Psoas muscle (tissue), 8 donors: Measurements from ENCODE around the gene CUL5. TPM values are rescaled to one million over a fixed set of nuclear protein-coding genes. Genes with fewer than 3 reads are reported as not detected.
A peak's percentile ranks its signal among the peaks of the same experiment; 100 is the strongest.
"Not testable (repeated sequence)": the region's sequence is repeated elsewhere in the genome, so short reads cannot be mapped to it uniquely, and the experiment has no call there.

Experiments
- ATAC-seq, 4 donors: fragments of 200-7000 bp; cut with Tn5 transposase; one replicate each; pipeline ENCODE4 v1.9.1; 2020; ENCODE audit warnings: moderate library complexity in 3 of 4, mild to moderate bottlenecking in 2 of 4
- DNase-seq, 2 donors: peaks; one replicate each; pipeline ENCODE4 v3.0.0-alpha.2; 2020
- H3K27ac ChIP-seq: fragments of 200-600 bp; one replicate; pipeline ENCODE4 v1.8.0; 2022
- H3K27me3 ChIP-seq, 3 donors: fragments of 200-600 bp in 1 of 3; one replicate each; pipeline versions ENCODE4 v1.6.1 to v1.8.0; 2013 to 2022; ENCODE audit warnings: low read length in 2 of 3, mild to moderate bottlenecking in 2 of 3, moderate library complexity in 1 of 3; ENCODE audit not compliant: insufficient read depth in 3 of 3
- H3K36me3 ChIP-seq, 2 donors: fragments of 200-600 bp in 1 of 2; one replicate each; pipeline versions ENCODE4 v1.6.1 to v1.8.0; 2013 to 2022; ENCODE audit warnings: low read depth in 1 of 2, mild to moderate bottlenecking in 1 of 2, moderate library complexity in 1 of 2; ENCODE audit not compliant: insufficient read depth in 1 of 2
- H3K4me1 ChIP-seq: fragments of 200-600 bp; one replicate; pipeline ENCODE4 v1.8.0; 2022
- H3K4me3 ChIP-seq: fragments of 200-600 bp; one replicate; pipeline ENCODE4 v1.8.0; 2022; ENCODE audit warnings: mild to moderate bottlenecking
- H3K9me3 ChIP-seq: fragments of 200-600 bp; one replicate; pipeline ENCODE4 v1.8.0; 2022
- WGBS, 3 donors: extraction: QIAGEN DNeasy Blood & Tissue Kit; methylation state at CpG; one replicate each; pipeline versions ENCODE4 v1.1.6 to v1.1.7; 2013; 5-methylcytosine and 5-hydroxymethylcytosine counted together
- intact Hi-C, 2 donors: fragments of 100-400 bp; cut with DNase I; formaldehyde crosslinking; loops; one replicate each; pipeline versions ENCODE4 v1.11.0 to v1.14.2; 2022
- polyA plus RNA-seq, 3 donors: library from polyadenylated mRNA; stranded (reverse); fragments of 200-250 nt; gene quantifications; one replicate each; pipeline ENCODE4 v1.2.3, GENCODE V29; 2013
- total RNA-seq, 4 donors: library from RNA; stranded (reverse); fragmentation: NEBNext Ultra II Directional in 2 of 4; extraction: Animal tissue kit (Norgen Biotek cat#: 25700) in 2 of 4; gene quantifications; one replicate each; pipeline versions ENCODE4 v1.2.1 to v1.2.4, GENCODE V29; 2021 to 2023
- TF ChIP-seq, protein P1 (sequence below): fragments of 200-600 bp; IDR thresholded peaks from one replicate; pipeline ENCODE4 v1.8.0; 2022; ENCODE audit warnings: antibody characterized with exemption
- donor health status: healthy with polysubstance abuse.
- donor health status: DM: no; HTN: no; CAD: no; lungs with moderate emphysema.
- donor health status: Bipolar disorder and iron deficiency.
- donor health status: healthy.
- donor health status: DM: yes; HTN: yes; CAD: no.
- donor health status: DM: no; HTN: no; CAD: no.
- donor health status: DM: no; HTN: no; CAD: no.
- donor health status: DM: yes; HTN: yes; CAD: no.

The CUL5 gene
- total and polyA plus RNA-seq, 7 donors: 10.5 to 92.2 (median 57.8) TPM

GRCh38 chr11:108111126-108111525 lies 102.4 kb downstream of the CUL5 start:
- Histone ChIP-seq H3K27ac (peak overlapping the region; percentile 75), H3K9me3 (no peaks in the 10 kb centered on the region)
- TF ChIP-seq, protein P1, sequence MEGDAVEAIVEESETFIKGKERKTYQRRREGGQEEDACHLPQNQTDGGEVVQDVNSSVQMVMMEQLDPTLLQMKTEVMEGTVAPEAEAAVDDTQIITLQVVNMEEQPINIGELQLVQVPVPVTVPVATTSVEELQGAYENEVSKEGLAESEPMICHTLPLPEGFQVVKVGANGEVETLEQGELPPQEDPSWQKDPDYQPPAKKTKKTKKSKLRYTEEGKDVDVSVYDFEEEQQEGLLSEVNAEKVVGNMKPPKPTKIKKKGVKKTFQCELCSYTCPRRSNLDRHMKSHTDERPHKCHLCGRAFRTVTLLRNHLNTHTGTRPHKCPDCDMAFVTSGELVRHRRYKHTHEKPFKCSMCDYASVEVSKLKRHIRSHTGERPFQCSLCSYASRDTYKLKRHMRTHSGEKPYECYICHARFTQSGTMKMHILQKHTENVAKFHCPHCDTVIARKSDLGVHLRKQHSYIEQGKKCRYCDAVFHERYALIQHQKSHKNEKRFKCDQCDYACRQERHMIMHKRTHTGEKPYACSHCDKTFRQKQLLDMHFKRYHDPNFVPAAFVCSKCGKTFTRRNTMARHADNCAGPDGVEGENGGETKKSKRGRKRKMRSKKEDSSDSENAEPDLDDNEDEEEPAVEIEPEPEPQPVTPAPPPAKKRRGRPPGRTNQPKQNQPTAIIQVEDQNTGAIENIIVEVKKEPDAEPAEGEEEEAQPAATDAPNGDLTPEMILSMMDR: no peak

DNA sequence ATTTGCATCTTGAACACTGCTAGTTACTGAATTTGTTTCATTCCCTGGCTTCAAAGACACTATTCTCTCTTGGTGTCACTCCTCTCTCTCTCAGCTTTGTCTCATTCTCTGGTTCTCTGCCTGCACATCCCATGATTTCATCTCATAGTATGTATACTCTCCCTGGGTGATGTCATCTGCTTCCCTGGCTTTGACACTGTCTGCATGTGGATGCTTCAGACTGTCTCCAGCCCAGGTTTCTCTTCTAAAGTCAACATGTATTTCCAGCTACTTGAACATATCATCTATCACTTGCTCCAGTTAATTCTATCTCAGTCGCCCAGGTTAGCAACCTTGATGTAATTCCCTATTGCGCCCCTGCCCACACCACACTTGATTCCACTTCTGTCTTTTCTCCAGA lies 103.4 kb downstream of the CUL5 start:
- no peak for DNase-seq
- Histone ChIP-seq H3K4me3 (no peak overlapping the region), H3K36me3 (peaks cover 0 to 9% of the 10 kb centered on the region in 2 donors), H3K27ac (peak overlapping the region; percentile 75), H3K27me3 (no peaks in the 10 kb centered on the region), H3K4me1 (peaks cover 25% of the 10 kb centered on the region), H3K9me3 (no peaks in the 10 kb centered on the region)
- peak in 2 of 4 donors; percentile 70 to 78 for ATAC-seq
- TF ChIP-seq, protein P1: no peak
- 55 to 98% (median 58%) methylated on average over 2 of the region's 2 CpGs for WGBS, 3 donors
- intact Hi-C loops: loop anchor here in 1 of 2 donors (10.0 kb wide), 1 partner anchor 97 kb away; no protein-coding TSS in a partner anchor

More at GRCh38 chr11:108111126-108111525, 102.4 kb downstream of the CUL5 start:
- no peak for ATAC-seq
- no peak for DNase-seq
- Histone ChIP-seq H3K4me1 (peaks cover 20% of the 10 kb centered on the region), H3K4me3 (no peak overlapping the region), H3K36me3 (peaks cover 0 to 16% of the 10 kb centered on the region in 2 donors), H3K27me3 (no peaks in the 10 kb centered on the region)
- WGBS, 3 donors: 92 to 95% (median 93%) methylated on average over 4 of the region's 4 CpGs
- intact Hi-C loops: loop anchor here in 1 of 2 donors (10.0 kb wide), 1 partner anchor 96 kb away; no protein-coding TSS in a partner anchor

GRCh38 chr11:108115500-108116140 lies 106.9 kb downstream of the CUL5 start:
- TF ChIP-seq, protein P1: no peak
- Histone ChIP-seq H3K27me3 (no peaks in the 10 kb centered on the region), H3K27ac (peak overlapping the region; percentile 92), H3K4me3 (no peak overlapping the region), H3K36me3 (no peaks in the 10 kb centered on the region), H3K4me1 (peaks cover 25% of the 10 kb centered on the region), H3K9me3 (no peaks in the 10 kb centered on the region)
- ATAC-seq (peak; percentile 82 to 94 (median 88)), DNase-seq (peak; percentile 83 to 91)
- WGBS, 3 donors: 10 to 18% (median 13%) methylated on average over 5 of the region's 5 CpGs
- intact Hi-C loops: loop anchor here (5.0 to 10.0 kb wide), 2 partner anchors 101 to 103 kb away; no protein-coding TSS in a partner anchor

- Histone ChIP-seq H3K9me3 (no peaks in the 10 kb centered on the region), H3K4me3 (no peak overlapping the region), H3K36me3 (no peaks in the 10 kb centered on the region), H3K27me3 (no peaks in the 10 kb centered on the region), H3K4me1 (peaks cover 33% of the 10 kb centered on the region), H3K27ac (peak overlapping the region; percentile 19)
- intact Hi-C loops: loop anchor here (5.0 to 10.0 kb wide), 2 partner anchors 103 to 106 kb away; no protein-coding TSS in a partner anchor
- ATAC-seq: no peak
- TF ChIP-seq, protein P1: peak; percentile 61
- DNase-seq: no peak
Measured at GRCh38 chr11:108117746-108118371, 109.2 kb downstream of the CUL5 start.

DNA sequence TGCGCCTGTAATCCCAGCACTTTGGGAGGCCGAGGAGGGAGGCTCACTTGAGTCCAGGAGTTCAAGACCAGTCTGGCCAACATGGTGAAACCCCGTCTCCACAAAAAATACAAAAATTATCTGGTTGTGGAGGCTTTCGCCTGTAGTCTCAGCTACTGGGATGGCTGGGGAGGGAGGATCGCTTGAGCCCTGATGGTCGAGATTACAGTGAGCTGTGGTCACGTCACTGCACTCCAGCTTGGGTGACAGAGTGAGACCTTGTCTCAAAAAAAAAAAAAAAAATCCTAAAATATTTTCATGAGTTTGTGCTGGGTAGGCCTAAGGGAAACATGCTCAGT lies 112.2 kb downstream of the CUL5 start:
- intact Hi-C loops: loop anchor here (5.0 kb wide), 2 partner anchors 101 to 541 kb away; partner anchors contain the start of genes ATM (in 2 of the 2) and NPAT (in 2 of the 2)
- H3K4me3 ChIP-seq: peak overlapping the region; percentile 87
- DNase-seq, H3K27me3 ChIP-seq, H3K9me3 ChIP-seq, H3K36me3 ChIP-seq: not testable (repeated sequence)
- ATAC-seq: peak in 2 of 4 donors; percentile 0 to 1
- peaks cover 36% of the 10 kb centered on the region for H3K4me1 ChIP-seq
- H3K27ac ChIP-seq: peak overlapping the region; percentile 95
- WGBS, 3 donors: 57 to 63% (median 63%) methylated on average over 7 of the region's 7 CpGs
